Bladder microvascular endothelial cell (primary cell): ENCODE results near the gene SYT3. TPM values are rescaled to one million over a fixed set of nuclear protein-coding genes. Genes with fewer than 3 reads are reported as not detected.

Experiments used
- total RNA-seq: library from RNA; depleted of rRNA; stranded (reverse); fragments of >200 nt; gene quantifications from 2 replicates; pipeline ENCODE4 v1.2.3, GENCODE V29; 2014

Gene SYT3, protein sequence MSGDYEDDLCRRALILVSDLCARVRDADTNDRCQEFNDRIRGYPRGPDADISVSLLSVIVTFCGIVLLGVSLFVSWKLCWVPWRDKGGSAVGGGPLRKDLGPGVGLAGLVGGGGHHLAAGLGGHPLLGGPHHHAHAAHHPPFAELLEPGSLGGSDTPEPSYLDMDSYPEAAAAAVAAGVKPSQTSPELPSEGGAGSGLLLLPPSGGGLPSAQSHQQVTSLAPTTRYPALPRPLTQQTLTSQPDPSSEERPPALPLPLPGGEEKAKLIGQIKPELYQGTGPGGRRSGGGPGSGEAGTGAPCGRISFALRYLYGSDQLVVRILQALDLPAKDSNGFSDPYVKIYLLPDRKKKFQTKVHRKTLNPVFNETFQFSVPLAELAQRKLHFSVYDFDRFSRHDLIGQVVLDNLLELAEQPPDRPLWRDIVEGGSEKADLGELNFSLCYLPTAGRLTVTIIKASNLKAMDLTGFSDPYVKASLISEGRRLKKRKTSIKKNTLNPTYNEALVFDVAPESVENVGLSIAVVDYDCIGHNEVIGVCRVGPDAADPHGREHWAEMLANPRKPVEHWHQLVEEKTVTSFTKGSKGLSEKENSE
- total RNA-seq: 0.19 TPM in 1 of 2 replicates, not detected in the other

DNA sequence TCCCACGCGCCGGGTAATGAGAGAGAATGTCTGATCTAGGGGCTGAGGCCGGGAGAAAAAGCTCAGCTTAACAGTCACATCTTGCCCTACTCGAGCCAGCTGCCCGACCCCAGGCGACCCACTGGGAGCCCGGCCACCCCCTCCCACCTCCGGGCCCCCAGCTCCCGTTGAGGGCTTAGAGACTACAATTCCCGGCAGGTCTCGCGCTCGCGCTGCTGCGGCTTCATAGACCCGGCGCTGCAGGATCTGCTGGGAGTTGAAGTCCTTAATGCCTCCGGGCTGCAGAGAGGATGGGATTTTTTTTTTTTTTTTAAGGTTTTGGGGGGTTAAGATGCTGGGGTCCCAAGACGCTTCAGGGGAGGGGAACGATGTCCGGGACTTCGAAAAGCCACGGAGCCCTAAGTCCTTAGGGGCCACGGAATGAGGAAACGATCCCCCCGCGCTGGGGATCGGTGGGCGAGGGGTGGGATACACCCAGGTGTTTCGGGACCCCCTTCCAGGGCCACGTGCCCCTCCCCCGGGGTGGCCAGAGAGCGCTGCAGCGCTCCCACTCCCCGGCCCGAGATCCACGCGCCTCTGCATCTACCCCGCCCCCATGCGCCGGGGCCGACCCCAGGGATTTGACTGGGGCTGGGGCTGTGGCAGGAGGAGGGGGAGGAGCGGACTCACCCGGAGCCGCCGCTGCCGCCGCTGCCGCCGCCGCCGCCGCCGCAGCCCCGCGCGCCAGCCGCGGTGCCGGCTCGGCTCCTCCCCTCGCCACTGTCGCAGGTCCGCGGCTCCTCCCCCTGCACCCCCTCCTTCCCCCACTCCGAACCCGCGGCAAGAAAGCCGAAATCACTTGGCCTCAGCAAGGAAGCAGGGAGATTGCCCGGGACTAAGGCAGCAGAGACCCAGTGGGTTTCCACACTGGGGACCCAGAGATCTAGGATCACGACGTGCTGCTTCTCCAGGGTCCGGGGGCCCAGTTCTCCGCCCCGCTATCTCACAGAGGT lies at the start of gene SYT3:
Gene SYT3, minus strand, starts transcription at position 761 of the 992 bp plus-strand sequence. CDS start 2,470 bp downstream, outside the sequence.

DNA sequence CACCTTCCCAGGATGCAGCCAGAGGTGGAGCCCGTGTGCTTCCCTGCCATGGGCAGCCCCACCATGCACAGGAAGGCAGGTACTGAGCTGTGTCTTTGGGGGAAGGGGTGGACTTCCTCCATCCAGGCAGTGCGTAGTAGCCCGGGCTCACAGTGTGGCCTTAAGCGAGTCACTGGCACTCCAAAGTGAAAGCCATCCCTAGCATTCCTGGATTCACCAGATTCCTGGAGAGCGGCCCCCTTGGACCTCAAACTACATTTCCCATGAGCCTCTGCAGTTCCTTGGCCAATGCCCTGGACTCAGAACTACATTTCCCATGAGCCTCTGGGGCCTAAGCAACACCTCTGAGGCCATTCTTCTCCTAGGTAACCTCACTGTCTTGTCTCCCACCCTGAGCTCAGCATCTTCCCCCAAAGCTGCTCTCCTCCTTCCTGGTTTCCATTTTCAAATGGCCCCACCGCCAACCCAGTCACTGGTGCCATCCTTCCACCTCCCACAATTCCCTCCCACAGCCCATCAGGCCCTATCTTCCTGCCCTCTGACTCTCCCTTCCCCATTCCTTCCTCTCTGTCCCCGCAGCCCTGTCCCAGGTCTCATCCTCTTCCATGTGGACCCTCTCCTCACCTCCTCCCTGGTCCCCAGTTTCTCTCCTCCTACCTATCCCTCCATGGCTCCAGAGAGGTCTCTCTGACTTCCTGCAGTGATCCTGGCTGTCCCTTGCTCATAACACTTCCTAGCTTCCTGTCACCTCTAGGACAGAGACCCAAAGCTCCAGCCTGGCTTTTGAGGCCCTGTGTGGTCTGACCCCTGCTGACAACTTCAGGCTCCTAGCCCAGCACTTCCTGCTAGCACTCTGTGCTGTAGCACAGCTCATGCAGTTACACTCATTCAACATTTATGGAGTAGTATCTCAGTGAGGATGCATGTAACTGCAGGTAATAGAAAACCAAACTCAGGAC lies 10.0 kb upstream of the SYT3 start, which contains the start of gene C19orf81:
Gene C19orf81, plus strand, starts transcription at position 13 of the 959 bp plus-strand sequence. Its CDS starts 0 bp downstream, at position 13.

Other genes with a start within 250 kb of the SYT3 start
- gene SPIB, start 220.9 kb downstream of the SYT3 start, total RNA-seq: not detected in 2 replicates
- gene MYBPC2, start 207.0 kb downstream of the SYT3 start, total RNA-seq: not detected in 2 replicates
- gene EMC10, start 163.4 kb downstream of the SYT3 start, total RNA-seq: 31.6 and 54.2 TPM in 2 replicates
- not detected in 2 replicates for gene GARIN5A, start 163.0 kb downstream of the SYT3 start, total RNA-seq
- 14.7 and 16.7 TPM in 2 replicates for gene JOSD2, start 128.7 kb downstream of the SYT3 start, total RNA-seq
- 0.19 TPM in 1 of 2 replicates, not detected in the other for gene ASPDH, start 126.0 kb downstream of the SYT3 start, total RNA-seq
- gene LRRC4B, start 71.4 kb downstream of the SYT3 start, total RNA-seq: under 0.01 TPM in 1 of 2 replicates, not detected in the other
- 0.57 and 1.1 TPM in 2 replicates for gene C19orf81, start 9.6 kb upstream of the SYT3 start, total RNA-seq
- gene SHANK1, start 79.9 kb upstream of the SYT3 start, total RNA-seq: under 0.01 and 0.19 TPM in 2 replicates
- gene CLEC11A, start 83.5 kb upstream of the SYT3 start, total RNA-seq: 1.0 and 2.3 TPM in 2 replicates
- gene GPR32, start 130.6 kb upstream of the SYT3 start, total RNA-seq: not detected in 2 replicates
- not detected in 2 replicates for gene ACP4, start 150.5 kb upstream of the SYT3 start, total RNA-seq
- gene KLK1, start 183.9 kb upstream of the SYT3 start, total RNA-seq: not detected in 2 replicates
- not detected in 2 replicates for gene KLK15, start 193.7 kb upstream of the SYT3 start, total RNA-seq
- 0.16 TPM in 1 of 2 replicates, not detected in the other for gene KLK3, start 215.0 kb upstream of the SYT3 start, total RNA-seq
- gene KLK2, start 233.6 kb upstream of the SYT3 start, total RNA-seq: not detected in 2 replicates